GM12874 (cell line): ENCODE results near the gene CARD9.

Experiments
- TF ChIP-seq, protein P1 (sequence below): IDR thresholded peaks from 2 replicates; pipeline ENCODE4 v1.5.1; 2011; ENCODE audit warnings: low read depth, mild to moderate bottlenecking, control low read depth, low read length, moderate library complexity; ENCODE audit not compliant: insufficient read depth

The CARD9 gene, protein sequence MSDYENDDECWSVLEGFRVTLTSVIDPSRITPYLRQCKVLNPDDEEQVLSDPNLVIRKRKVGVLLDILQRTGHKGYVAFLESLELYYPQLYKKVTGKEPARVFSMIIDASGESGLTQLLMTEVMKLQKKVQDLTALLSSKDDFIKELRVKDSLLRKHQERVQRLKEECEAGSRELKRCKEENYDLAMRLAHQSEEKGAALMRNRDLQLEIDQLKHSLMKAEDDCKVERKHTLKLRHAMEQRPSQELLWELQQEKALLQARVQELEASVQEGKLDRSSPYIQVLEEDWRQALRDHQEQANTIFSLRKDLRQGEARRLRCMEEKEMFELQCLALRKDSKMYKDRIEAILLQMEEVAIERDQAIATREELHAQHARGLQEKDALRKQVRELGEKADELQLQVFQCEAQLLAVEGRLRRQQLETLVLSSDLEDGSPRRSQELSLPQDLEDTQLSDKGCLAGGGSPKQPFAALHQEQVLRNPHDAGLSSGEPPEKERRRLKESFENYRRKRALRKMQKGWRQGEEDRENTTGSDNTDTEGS

GRCh38 chr9:136373300-136374182 is at the start of gene CARD9:
CARD9 (minus strand) TSS chr9:136373669; CDS start chr9:136372078, 1,591 bp downstream.
- TF ChIP-seq, protein P1, sequence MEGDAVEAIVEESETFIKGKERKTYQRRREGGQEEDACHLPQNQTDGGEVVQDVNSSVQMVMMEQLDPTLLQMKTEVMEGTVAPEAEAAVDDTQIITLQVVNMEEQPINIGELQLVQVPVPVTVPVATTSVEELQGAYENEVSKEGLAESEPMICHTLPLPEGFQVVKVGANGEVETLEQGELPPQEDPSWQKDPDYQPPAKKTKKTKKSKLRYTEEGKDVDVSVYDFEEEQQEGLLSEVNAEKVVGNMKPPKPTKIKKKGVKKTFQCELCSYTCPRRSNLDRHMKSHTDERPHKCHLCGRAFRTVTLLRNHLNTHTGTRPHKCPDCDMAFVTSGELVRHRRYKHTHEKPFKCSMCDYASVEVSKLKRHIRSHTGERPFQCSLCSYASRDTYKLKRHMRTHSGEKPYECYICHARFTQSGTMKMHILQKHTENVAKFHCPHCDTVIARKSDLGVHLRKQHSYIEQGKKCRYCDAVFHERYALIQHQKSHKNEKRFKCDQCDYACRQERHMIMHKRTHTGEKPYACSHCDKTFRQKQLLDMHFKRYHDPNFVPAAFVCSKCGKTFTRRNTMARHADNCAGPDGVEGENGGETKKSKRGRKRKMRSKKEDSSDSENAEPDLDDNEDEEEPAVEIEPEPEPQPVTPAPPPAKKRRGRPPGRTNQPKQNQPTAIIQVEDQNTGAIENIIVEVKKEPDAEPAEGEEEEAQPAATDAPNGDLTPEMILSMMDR = no peak

DNA sequence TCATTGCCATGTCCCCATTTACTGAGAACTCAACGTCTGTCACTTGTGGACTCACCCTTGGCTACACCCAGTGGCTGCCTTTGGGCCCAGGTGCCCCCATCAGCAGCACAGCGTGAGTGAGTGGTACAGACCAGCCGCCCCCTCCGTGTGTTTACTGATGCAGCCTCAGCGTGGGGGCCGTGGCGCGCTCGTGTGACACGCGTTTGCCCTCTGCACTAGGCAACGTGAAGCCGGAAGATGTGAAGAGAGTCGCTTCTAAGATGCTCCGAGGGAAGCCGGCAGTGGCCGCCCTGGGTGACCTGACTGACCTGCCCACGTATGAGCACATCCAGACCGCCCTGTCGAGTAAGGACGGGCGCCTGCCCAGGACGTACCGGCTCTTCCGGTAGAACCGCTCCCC is 49.4 kb upstream of the CARD9 start:
- TF ChIP-seq, protein P1 = no peak

DNA sequence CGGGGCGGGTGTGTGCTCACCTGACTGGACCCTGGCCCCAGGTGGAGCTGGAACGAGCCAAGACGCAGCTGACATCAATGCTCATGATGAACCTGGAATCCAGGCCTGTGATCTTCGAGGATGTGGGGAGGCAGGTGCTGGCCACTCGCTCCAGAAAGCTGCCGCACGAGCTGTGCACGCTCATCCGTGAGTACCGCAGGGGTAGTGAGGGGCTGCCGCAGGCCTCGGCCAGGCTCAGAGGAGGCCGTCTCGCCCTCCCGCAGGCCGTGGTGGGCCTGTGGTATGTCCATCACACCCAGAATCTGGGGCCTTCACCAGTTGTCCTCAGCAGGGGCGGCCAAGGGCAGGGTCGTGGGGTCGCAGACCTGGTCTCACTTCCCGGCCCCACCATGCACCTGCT is 48.3 kb upstream of the CARD9 start:
- TF ChIP-seq, protein P1 = no peak

DNA sequence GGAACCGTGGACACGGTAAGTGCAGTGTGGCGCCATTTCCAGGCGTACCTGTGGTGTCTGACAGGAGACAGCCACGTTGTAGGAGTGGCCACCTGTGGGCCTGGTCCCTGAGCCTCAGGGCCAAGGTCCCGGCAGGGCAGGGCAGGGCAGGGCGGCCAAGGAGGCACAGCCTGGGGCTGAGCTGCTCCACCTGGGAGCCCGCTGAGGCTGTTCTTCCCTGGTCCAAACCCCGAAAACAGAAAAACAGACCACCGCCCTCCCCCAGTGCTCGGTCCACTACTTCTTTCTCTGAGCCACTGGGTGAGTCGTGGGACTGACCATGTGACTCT is 45.6 kb upstream of the CARD9 start:
- TF ChIP-seq, protein P1 = no peak

DNA sequence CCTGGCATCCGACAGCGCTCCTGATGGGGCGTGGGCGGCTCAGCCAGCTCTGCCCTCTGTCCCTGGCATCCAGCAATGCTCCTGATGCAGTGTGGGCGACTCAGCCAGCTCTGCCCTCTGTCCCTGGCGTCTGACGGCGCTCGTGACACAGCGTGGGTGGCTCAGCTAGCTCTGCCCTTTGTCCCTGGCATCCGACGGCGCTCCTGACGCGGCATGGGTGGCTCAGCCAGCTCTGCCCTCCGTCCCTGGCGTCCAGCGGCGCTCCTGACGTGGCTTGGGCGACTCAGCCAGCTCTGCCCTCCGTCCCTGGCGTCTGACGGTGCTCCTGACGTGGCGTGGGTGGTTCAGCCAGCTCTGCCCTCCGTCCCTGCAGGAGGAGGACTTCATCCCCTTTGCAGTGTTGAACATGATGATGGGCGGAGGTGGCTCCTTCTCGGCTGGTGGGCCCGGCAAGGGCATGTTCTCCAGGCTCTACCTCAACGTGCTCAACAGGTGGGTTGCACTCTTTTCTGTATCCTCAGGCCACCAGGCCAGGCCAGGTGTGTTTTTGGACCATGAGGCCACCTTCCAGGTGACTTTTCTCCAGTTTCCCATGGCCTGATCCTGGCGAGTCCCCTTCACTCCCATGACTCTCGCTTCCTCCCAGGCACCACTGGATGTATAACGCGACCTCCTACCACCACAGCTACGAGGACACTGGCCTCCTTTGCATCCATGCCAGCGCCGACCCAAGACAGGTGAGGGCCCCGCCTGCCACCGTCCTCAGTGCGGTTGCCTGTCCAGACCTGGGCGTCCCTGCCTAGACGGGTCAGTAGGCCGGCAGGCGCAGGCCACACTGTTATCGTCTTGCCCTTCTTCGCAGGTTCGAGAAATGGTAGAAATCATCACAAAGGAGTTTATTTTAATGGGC is 45.0 kb upstream of the CARD9 start:
- TF ChIP-seq, protein P1 = no peak

DNA sequence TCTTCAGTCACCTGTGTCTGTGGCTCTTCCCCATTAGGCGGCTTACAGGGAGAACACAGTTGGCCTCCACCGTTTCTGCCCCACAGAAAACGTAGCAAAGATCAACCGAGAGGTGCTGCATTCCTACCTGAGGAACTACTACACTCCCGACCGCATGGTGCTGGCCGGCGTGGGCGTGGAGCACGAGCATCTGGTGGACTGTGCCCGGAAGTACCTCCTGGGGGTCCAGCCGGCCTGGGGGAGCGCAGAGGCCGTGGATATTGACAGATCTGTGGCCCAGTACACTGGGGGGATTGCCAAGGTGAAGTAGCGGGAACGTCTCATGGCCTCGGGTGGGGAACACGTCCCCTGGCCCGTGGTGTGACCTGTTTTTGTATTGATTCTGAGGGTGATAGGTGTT is 43.4 kb upstream of the CARD9 start:
- TF ChIP-seq, protein P1 = no peak
